ENCODE data around the gene CYP19A1.

- TF ChIP-seq CTCF (IDR thresholded peaks at IDR 0.05): no peak
- TF ChIP-seq USF2 (IDR thresholded peaks at IDR 0.05; ENCODE audit: borderline replicate concordance, low read depth, low read length): no peak
- no peak for TF ChIP-seq CHD2 (IDR thresholded peaks at IDR 0.05; ENCODE audit: low read length, partially characterized antibody)
- no peak for TF ChIP-seq RFX5 (IDR thresholded peaks at IDR 0.05; ENCODE audit: low read length)
- TF ChIP-seq REST (IDR thresholded peaks at IDR 0.05; ENCODE audit: low read depth, low read length): no peak
- TF ChIP-seq TAF1 (IDR thresholded peaks at IDR 0.05; ENCODE audit: borderline replicate concordance, low read depth, low read length): no peak
- no peak for TF ChIP-seq EP300 (IDR thresholded peaks at IDR 0.05; ENCODE audit: borderline replicate concordance in 1 of 2, low read depth in 1 of 2, low read length in 1 of 2)
- TF ChIP-seq GATA2 (CRISPR knock-in tag; IDR thresholded peaks at IDR 0.05): no peak
- TF ChIP-seq PBX3 (IDR thresholded peaks at IDR 0.05): no peak
- no peak for TF ChIP-seq SIN3A (IDR thresholded peaks at IDR 0.05; ENCODE audit: borderline replicate concordance, low read depth, low read length)
- TF ChIP-seq FOXM1 (IDR thresholded peaks at IDR 0.05; ENCODE audit: low read depth): no peak
- TF ChIP-seq POLR2AphosphoS5 (IDR thresholded peaks at IDR 0.05; ENCODE audit: low read depth, low read length): no peak
These were observed 144.9 kb downstream of the CYP19A1 start for GRCh38 chr15:51193526-51193925.

All from SK-N-SH (cell line).